ENCODE data around the gene CNTN4. TPM values are rescaled to one million over a fixed set of nuclear protein-coding genes. Genes with fewer than 3 reads are reported as not detected.

Gene CNTN4
- total and polyA plus RNA-seq, 2 experiments from 2014 or later, result 0.91 to 4.0 TPM

GRCh38 chr3:2920103-2920502, 821.4 kb downstream of the CNTN4 start (continued):
- TF ChIP-seq JUNB (IDR thresholded peaks at IDR 0.05; ENCODE audit: unreplicated experiment), result no peak
- no peak for TF ChIP-seq EZH2phosphoT487 (IDR thresholded peaks at IDR 0.05; ENCODE audit: unreplicated experiment)
- TF ChIP-seq STAT1 (IDR thresholded peaks at IDR 0.05; ENCODE audit: unreplicated experiment), result no peak

GRCh38 chr3:2921452-2921851, 822.8 kb downstream of the CNTN4 start:
- Mint-ChIP-seq H3K27me3 (ENCODE audit: insufficient read depth, low read depth, poor library complexity) (peaks cover 1% of the 10 kb centered on the region), H3K9me3 (peaks cover 94% of the 10 kb centered on the region), H3K27ac (no peak overlapping the region), H3K4me3 (no peak overlapping the region), H3K36me3 (ENCODE audit: low read depth) (peaks cover 26% of the 10 kb centered on the region), H3K4me1 (no peaks in the 10 kb centered on the region)
- H3K27ac ChIP-seq (ENCODE audit: low read depth), result no peak overlapping the region
- no peak for DNase-seq (ENCODE audit: low spot score)
- no peak overlapping the region for H3K4me2 ChIP-seq
- no peak overlapping the region for H3K4me3 ChIP-seq
- H3K27me3 ChIP-seq (ENCODE audit: insufficient read depth), result no peaks in the 10 kb centered on the region
- H3F3A ChIP-seq (replicated peaks; ENCODE audit: low read depth), result no peaks in the 10 kb centered on the region
- H2AFZ ChIP-seq, result no peak overlapping the region
- H4K20me1 ChIP-seq (replicated peaks; ENCODE audit: insufficient read depth), result no peaks in the 10 kb centered on the region
- TF ChIP-seq ZNF331 (CRISPR knock-in tag; IDR thresholded peaks at IDR 0.05; ENCODE audit: low read depth) (no peak), EZH2phosphoT487 (IDR thresholded peaks at IDR 0.05; ENCODE audit: unreplicated experiment) (no peak), ETS1 (IDR thresholded peaks at IDR 0.05) (no peak), ZNF462 (CRISPR knock-in tag; IDR thresholded peaks at IDR 0.05) (no peak), ZNF114 (CRISPR knock-in tag; IDR thresholded peaks at IDR 0.05) (no peak), CTCF (conservative IDR thresholded peaks at IDR 0.05; ENCODE audit: low read depth in 2 of 2) (no peak), POLR2AphosphoS5 (IDR thresholded peaks at IDR 0.05; ENCODE audit: low read depth) (no peak), NANOG (IDR thresholded peaks at IDR 0.05; ENCODE audit: borderline replicate concordance) (no peak), EZH2 (IDR thresholded peaks at IDR 0.05; ENCODE audit: low read depth, unreplicated experiment) (no peak), JUNB (IDR thresholded peaks at IDR 0.05; ENCODE audit: unreplicated experiment) (no peak), REST (IDR thresholded peaks at IDR 0.05; ENCODE audit: unreplicated experiment) (no peak), CREB1 (CRISPR knock-in tag; IDR thresholded peaks at IDR 0.05; ENCODE audit: low read depth) (no peak), STAT1 (IDR thresholded peaks at IDR 0.05; ENCODE audit: unreplicated experiment) (no peak)
- no peaks in the 10 kb centered on the region for H3K79me2 ChIP-seq (replicated peaks; ENCODE audit: insufficient read depth)
- H3K36me3 ChIP-seq (ENCODE audit: insufficient read depth), result no peaks in the 10 kb centered on the region
- H3K9me2 ChIP-seq (ENCODE audit: insufficient read depth), result no peaks in the 10 kb centered on the region
- H3K4me1 ChIP-seq (ENCODE audit: insufficient read depth), result peaks cover 5% of the 10 kb centered on the region
- no peak for ATAC-seq

Measured in GM23338 (cell line).